MCF 10A (cell line): ENCODE data around the gene WDR45B. TPM values are rescaled to one million over a fixed set of nuclear protein-coding genes. Genes with fewer than 3 reads are reported as not detected.

Source experiments
- BruUV-seq: library from RNA; stranded (reverse); fragments of 400-500 nt; replicated peaks from 2 replicates; lab custom pipeline; 2021; lab: Mats Ljungman, UMichigan
- CTCF ChIA-PET: fragments of 300-600 bp; sonication (Branson Sonifier 250); formaldehyde crosslinking; extraction: SDS; loops from one replicate; lab custom pipeline; 2021; ENCODE audit warnings: antibody characterized with exemption, inconsistent platforms; lab: Yijun Ruan, JAX
- POLR2A ChIA-PET: fragments of 300-600, 350-650 bp; sonication (Branson Sonifier 250); formaldehyde crosslinking; extraction: SDS; loops from one replicate; lab custom pipeline; 2020; ENCODE audit warnings: antibody characterized with exemption, inconsistent platforms; lab: Yijun Ruan, JAX
- DNase-seq: peaks from one replicate; pipeline ENCODE4 v3.0.0-alpha.2; 2018; ENCODE audit not compliant: unreplicated experiment
- H3K27ac Mint-ChIP-seq: one replicate; pipeline ENCODE4 v1.8.0; 2022; ENCODE audit warnings: mild to moderate bottlenecking, low read depth, mixed read lengths; ENCODE audit not compliant: unreplicated experiment
- H3K27me3 Mint-ChIP-seq: one replicate; pipeline ENCODE4 v1.8.0; 2022; ENCODE audit warnings: mixed read lengths; ENCODE audit not compliant: insufficient read depth, unreplicated experiment
- H3K36me3 Mint-ChIP-seq: one replicate; pipeline ENCODE4 v1.8.0; 2022; ENCODE audit warnings: mild to moderate bottlenecking, moderate library complexity, mixed read lengths; ENCODE audit not compliant: insufficient read depth, unreplicated experiment
- H3K4me1 Mint-ChIP-seq: one replicate; pipeline ENCODE4 v1.8.0; 2022; ENCODE audit warnings: mixed read lengths; ENCODE audit not compliant: insufficient read depth, unreplicated experiment
- H3K4me3 Mint-ChIP-seq: one replicate; pipeline ENCODE4 v1.8.0; 2022; ENCODE audit warnings: mild to moderate bottlenecking, moderate library complexity, mixed read lengths; ENCODE audit not compliant: unreplicated experiment
- H3K9me3 Mint-ChIP-seq: one replicate; pipeline ENCODE4 v1.8.0; 2022; ENCODE audit warnings: mixed read lengths; ENCODE audit not compliant: unreplicated experiment
- CTCF ChIP-seq: fragments of 200-600 bp; IDR thresholded peaks from one replicate; pipeline ENCODE4 v1.8.0; 2022; ENCODE audit warnings: antibody characterized with exemption, mild to moderate bottlenecking; ENCODE audit not compliant: unreplicated experiment
- intact Hi-C: fragments of 100-400 bp; cut with micrococcal nuclease; formaldehyde crosslinking; loops from 2 replicates; pipeline ENCODE4 v1.14.1; 2022
- total RNA-seq: library from RNA; stranded (reverse); gene quantifications from 2 replicates; pipeline ENCODE4 v1.2.3, GENCODE V29; 2022

The WDR45B gene
- total RNA-seq, 1 experiment from 2014 or later = 88.3 TPM

- Mint-ChIP-seq H3K4me1 (peaks cover 16% of the 10 kb centered on the region), H3K27me3 (no peaks in the 10 kb centered on the region), H3K4me3 (no peak overlapping the region), H3K27ac (no peak overlapping the region), H3K36me3 (peaks cover 68% of the 10 kb centered on the region), H3K9me3 (no peaks in the 10 kb centered on the region)
- no peak for DNase-seq
- BruUV-seq = no TSS peak
- intact Hi-C loops = loop anchor here (10.0 kb wide), 1 partner anchor 123 kb away; no protein-coding TSS in a partner anchor
- ChIA-PET POLR2A (no interaction called here), CTCF (interaction anchor here (0.6 kb wide), 1 partner anchor 40 kb away, joined by 3 read pairs; no protein-coding TSS in a partner anchor)
- TF ChIP-seq CTCF = no peak
Measured at GRCh38 chr17:82642022-82642421, 6.2 kb downstream of the WDR45B start.

- Mint-ChIP-seq H3K9me3 (no peaks in the 10 kb centered on the region), H3K36me3 (peaks cover 66% of the 10 kb centered on the region), H3K4me3 (no peak overlapping the region), H3K27me3 (no peaks in the 10 kb centered on the region), H3K27ac (no peak overlapping the region), H3K4me1 (peaks cover 7% of the 10 kb centered on the region)
- DNase-seq = no peak
- CTCF ChIA-PET = no interaction called here
- BruUV-seq = no TSS peak
- TF ChIP-seq CTCF = no peak
- POLR2A ChIA-PET = no interaction called here
- intact Hi-C loops = loop anchor here (10.0 kb wide), 1 partner anchor 125 kb away; no protein-coding TSS in a partner anchor
Measured at GRCh38 chr17:82640036-82640435, 8.2 kb downstream of the WDR45B start.

- Mint-ChIP-seq H3K36me3 (peaks cover 65% of the 10 kb centered on the region), H3K9me3 (no peaks in the 10 kb centered on the region), H3K27ac (no peak overlapping the region), H3K4me1 (peaks cover 6% of the 10 kb centered on the region), H3K4me3 (no peak overlapping the region), H3K27me3 (no peaks in the 10 kb centered on the region)
- ChIA-PET CTCF (no interaction called here), POLR2A (no interaction called here)
- no peak for DNase-seq
- no TSS peak for BruUV-seq
- TF ChIP-seq CTCF = no peak
- intact Hi-C loops = loop anchor here (10.0 kb wide), 1 partner anchor 125 kb away; no protein-coding TSS in a partner anchor
Measured at GRCh38 chr17:82639628-82640027, 8.6 kb downstream of the WDR45B start.

DNA sequence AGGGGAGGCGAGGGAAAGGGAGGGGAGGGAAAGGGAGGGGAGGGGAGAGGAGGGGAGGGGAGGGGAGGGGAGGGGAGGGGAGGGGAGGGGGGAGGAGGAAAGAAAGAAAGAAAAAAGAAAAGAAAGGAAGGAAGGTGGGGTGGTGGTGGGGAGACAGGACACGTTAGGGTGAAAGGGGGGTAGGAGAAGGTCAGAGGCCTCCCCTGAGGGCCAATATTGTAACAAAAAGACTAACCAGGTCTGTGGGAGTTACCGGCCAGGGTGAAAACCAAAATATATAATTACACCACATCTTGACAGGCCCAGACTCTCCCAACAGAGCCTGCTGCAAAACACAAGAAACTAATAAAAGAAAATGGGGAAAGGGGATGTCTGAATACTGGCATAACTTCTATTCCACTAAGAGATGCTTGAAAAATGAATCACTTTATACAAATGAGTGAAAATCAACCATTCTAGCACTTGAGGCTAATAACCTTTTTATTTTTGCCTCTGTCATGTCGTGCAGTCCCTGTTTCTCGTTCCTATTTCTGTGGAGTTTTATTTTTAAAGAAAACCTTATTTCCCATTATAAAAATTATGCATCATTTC, 10.0 kb downstream of the WDR45B start:
- TF ChIP-seq CTCF = no peak
- H3K9me3 Mint-ChIP-seq = no peaks in the 10 kb centered on the region
- H3K27ac Mint-ChIP-seq = no peak overlapping the region
- intact Hi-C loops = no loop called here
- BruUV-seq = no TSS peak
- CTCF ChIA-PET = no interaction called here
- DNase-seq = no peak
- POLR2A ChIA-PET = no interaction called here
- peaks cover 65% of the 10 kb centered on the region for H3K36me3 Mint-ChIP-seq
- H3K4me3 Mint-ChIP-seq = no peak overlapping the region
- peaks cover 6% of the 10 kb centered on the region for H3K4me1 Mint-ChIP-seq
- no peaks in the 10 kb centered on the region for H3K27me3 Mint-ChIP-seq
